Fibroblast of lung (primary cell): Measurements from ENCODE around the gene NQO1. TPM values are rescaled to one million over a fixed set of nuclear protein-coding genes. Genes with fewer than 3 reads are reported as not detected.

Experiments used
- DNase-seq, 2 donors: peaks; one replicate each; pipeline versions ENCODE4 v3.0.0 to v3.0.0-alpha.2; 2010; ENCODE audit warnings: low read depth in 2 of 2
- H2AFZ ChIP-seq: 2 replicates; pipeline ENCODE4 v1.5.1; 2012; ENCODE audit warnings: low read length, control low read depth, inconsistent platforms
- H3K27ac ChIP-seq: 2 replicates; pipeline ENCODE4 v1.5.1; 2011; ENCODE audit warnings: low read length, control low read depth; ENCODE audit not compliant: insufficient read depth
- H3K27me3 ChIP-seq: 2 replicates; pipeline ENCODE4 v1.5.1; 2011; ENCODE audit warnings: mild to moderate bottlenecking, low read length; ENCODE audit not compliant: control insufficient read depth, insufficient read depth
- H3K36me3 ChIP-seq: 2 replicates; pipeline ENCODE4 v1.5.1; 2011; ENCODE audit warnings: low read length; ENCODE audit not compliant: control insufficient read depth, insufficient read depth
- H3K4me1 ChIP-seq: 2 replicates; pipeline ENCODE4 v1.5.1; 2011; ENCODE audit warnings: low read length; ENCODE audit not compliant: control insufficient read depth, insufficient read depth; ENCODE audit errors: extremely low read depth
- H3K4me2 ChIP-seq: 2 replicates; pipeline ENCODE4 v1.5.1; 2011; ENCODE audit warnings: low read length, control low read depth; ENCODE audit not compliant: insufficient read depth; ENCODE audit errors: extremely low read depth
- H3K4me3 ChIP-seq, 4 experiments: fragments of 200-600 bp in 1 of 4; sonication (generic) in 1 of 4; replicated peaks in 1 of 4; 2 replicates each; pipeline ENCODE4 v1.5.1; 2011 to 2016; ENCODE audit warnings: low read length in 4 of 4, low read depth in 3 of 4, mild to moderate bottlenecking in 3 of 4, control low read depth in 2 of 4, inconsistent platforms in 1 of 4, mixed read lengths in 1 of 4; ENCODE audit not compliant: insufficient read depth in 1 of 4; ENCODE audit errors: control extremely low read depth in 1 of 4
- H3K79me2 ChIP-seq: 2 replicates; pipeline ENCODE4 v1.5.1; 2012; ENCODE audit warnings: mild to moderate bottlenecking, low read length, inconsistent platforms; ENCODE audit not compliant: control insufficient read depth, insufficient read depth
- H3K9ac ChIP-seq: 2 replicates; pipeline ENCODE4 v1.5.1; 2011; ENCODE audit warnings: mild to moderate bottlenecking, low read length, control low read depth; ENCODE audit not compliant: insufficient read depth
- H3K9me3 ChIP-seq: 2 replicates; pipeline ENCODE4 v1.5.1; 2012; ENCODE audit warnings: low read depth, low read length; ENCODE audit not compliant: control insufficient read depth, insufficient read depth
- H4K20me1 ChIP-seq: 2 replicates; pipeline ENCODE4 v1.5.1; 2011; ENCODE audit warnings: low read length; ENCODE audit not compliant: control insufficient read depth, insufficient read depth; ENCODE audit errors: extremely low read depth
- EZH2 ChIP-seq: IDR thresholded peaks from 2 replicates; pipeline ENCODE4 v1.5.1; 2012; ENCODE audit warnings: low read length, control low read depth, mild to moderate bottlenecking; ENCODE audit errors: missing control alignments
- polyA plus RNA-seq, 2 donors: library from polyadenylated mRNA; depleted of rRNA in 1 of 2; stranded (reverse) in 1 of 2; unstranded in 1 of 2; fragments of >200 nt; gene quantifications; 2 replicates each; pipeline ENCODE4 v1.2.1, GENCODE V29; 2011 to 2012; ENCODE audit warnings: missing spikeins in 1 of 2
- total RNA-seq: library from RNA; depleted of rRNA; stranded (reverse); fragments of >200 nt; gene quantifications from 2 replicates; pipeline ENCODE4 v1.2.1, GENCODE V29; 2014
- TF ChIP-seq, protein P1 (sequence below), 2 donors: IDR thresholded peaks in 1 of 2; conservative IDR thresholded peaks in 1 of 2; 1 replicate in 1 of 2; 2 replicates in 1 of 2; pipeline ENCODE4 v1.5.1; 2011 to 2012; ENCODE audit warnings: low read length in 2 of 2, control low read depth in 1 of 2, inconsistent platforms in 1 of 2, low read depth in 1 of 2, mild to moderate bottlenecking in 1 of 2

Gene NQO1
- total and polyA plus RNA-seq, 2 donors (not counting 1 experiment from before 2014, with no cell fraction given) = 583 to 779 TPM

DNA sequence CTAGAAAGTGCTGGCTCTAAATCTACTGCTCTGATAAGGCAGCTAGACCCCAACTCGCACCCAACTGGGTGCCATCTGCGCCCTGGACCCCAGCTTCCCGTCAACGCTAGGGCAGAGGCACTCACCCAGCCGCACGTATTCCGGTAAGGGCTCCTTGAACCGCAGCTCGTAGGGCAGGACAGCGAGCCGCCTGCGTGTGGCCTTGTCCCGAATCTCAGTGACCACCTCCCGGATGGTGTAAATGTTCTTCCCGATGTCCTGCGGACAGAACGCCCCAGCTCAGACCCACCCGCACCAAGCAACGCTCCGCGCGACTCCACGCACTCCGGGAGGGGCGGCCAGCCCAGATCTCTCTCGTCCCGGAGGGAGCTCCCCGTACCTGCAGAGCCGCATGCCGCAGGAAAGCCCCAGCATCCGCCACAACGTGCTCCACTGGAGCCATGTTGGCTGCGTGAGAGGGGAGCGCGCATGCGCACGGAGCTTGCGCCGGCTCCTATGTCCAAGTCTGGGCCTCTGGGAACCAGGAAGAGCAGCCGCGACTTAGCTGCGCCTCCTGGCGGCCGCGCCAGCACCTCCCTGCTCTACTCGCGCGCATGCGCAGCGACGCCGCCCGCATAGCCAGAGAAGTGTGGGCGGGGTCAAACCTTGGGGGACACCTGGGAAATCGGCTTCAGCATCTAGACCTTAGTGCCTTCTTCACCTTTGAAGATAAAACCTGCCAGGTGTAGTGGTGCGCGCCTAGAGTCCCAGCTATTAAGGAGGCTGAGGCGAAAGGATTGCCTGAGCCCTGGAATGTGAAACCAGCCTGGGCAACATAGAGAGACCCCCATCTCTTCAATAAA is 28.3 kb upstream of the NQO1 start, which contains the start of gene NOB1:
Gene NOB1 (minus strand): TSS at position 458 of the 842 bp plus-strand sequence. CDS start 16 bp downstream, at position 442.
- H3K27me3 ChIP-seq = no peaks in the 10 kb centered on the region
- peak within 1 kb of the TSS; percentile 98 for H2AFZ ChIP-seq
- peaks cover 33% of the 10 kb centered on the region for H3K79me2 ChIP-seq
- H3K9ac ChIP-seq = peak within 1 kb of the TSS; percentile 92
- H3K4me2 ChIP-seq = peak within 1 kb of the TSS; percentile 92
- peak within 1 kb of the TSS; percentile 81 to 100 (median 97) for H3K4me3 ChIP-seq
- H3K27ac ChIP-seq = peak within 1 kb of the TSS; percentile 79
- no peaks in the 10 kb centered on the region for H3K9me3 ChIP-seq
- H4K20me1 ChIP-seq = no peaks in the 10 kb centered on the region
- DNase-seq = peak; percentile 91 to 97
- H3K36me3 ChIP-seq = no peaks in the 10 kb centered on the region
- no peak for TF ChIP-seq EZH2
- TF ChIP-seq, protein P1, sequence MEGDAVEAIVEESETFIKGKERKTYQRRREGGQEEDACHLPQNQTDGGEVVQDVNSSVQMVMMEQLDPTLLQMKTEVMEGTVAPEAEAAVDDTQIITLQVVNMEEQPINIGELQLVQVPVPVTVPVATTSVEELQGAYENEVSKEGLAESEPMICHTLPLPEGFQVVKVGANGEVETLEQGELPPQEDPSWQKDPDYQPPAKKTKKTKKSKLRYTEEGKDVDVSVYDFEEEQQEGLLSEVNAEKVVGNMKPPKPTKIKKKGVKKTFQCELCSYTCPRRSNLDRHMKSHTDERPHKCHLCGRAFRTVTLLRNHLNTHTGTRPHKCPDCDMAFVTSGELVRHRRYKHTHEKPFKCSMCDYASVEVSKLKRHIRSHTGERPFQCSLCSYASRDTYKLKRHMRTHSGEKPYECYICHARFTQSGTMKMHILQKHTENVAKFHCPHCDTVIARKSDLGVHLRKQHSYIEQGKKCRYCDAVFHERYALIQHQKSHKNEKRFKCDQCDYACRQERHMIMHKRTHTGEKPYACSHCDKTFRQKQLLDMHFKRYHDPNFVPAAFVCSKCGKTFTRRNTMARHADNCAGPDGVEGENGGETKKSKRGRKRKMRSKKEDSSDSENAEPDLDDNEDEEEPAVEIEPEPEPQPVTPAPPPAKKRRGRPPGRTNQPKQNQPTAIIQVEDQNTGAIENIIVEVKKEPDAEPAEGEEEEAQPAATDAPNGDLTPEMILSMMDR (conservative IDR thresholded peaks at IDR 0.05 in 1 of 2, IDR thresholded peaks at IDR 0.05 in 1 of 2; ENCODE audit: low read depth in 1 of 2, low read length in 2 of 2) = peak; percentile 95
- H3K4me1 ChIP-seq = peaks cover 6% of the 10 kb centered on the region

DNA sequence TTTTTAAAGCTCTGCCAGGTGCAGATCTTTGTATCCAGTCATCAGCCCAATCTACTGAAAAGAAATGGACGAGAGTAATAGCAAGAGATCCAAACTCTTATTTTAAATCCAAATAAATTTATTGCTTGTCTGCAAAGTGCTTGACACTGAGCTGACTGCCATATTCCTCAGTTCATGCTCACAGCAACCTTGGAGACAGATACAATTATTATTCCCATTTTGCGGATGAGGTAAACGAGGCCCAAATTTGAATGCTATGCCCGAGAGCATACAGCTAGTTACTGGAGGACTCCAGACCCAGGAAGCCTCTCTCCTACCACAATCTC is 27.7 kb upstream of the NQO1 start:
- Histone ChIP-seq H3K79me2 (peaks cover 33% of the 10 kb centered on the region), H3K27me3 (no peaks in the 10 kb centered on the region), H3K4me2 (peak overlapping the region; percentile 92), H3K27ac (peak overlapping the region; percentile 79), H2AFZ (peak overlapping the region; percentile 98), H3K4me3 (peak overlapping the region; percentile 81 to 100 (median 97)), H3K36me3 (peaks cover 2% of the 10 kb centered on the region), H4K20me1 (no peaks in the 10 kb centered on the region), H3K4me1 (peaks cover 6% of the 10 kb centered on the region), H3K9ac (peak overlapping the region; percentile 92), H3K9me3 (no peaks in the 10 kb centered on the region)
- TF ChIP-seq, protein P1 (conservative IDR thresholded peaks at IDR 0.05 in 1 of 2, IDR thresholded peaks at IDR 0.05 in 1 of 2; ENCODE audit: low read depth in 1 of 2, low read length in 2 of 2) = no peak
- TF ChIP-seq EZH2 = no peak
- no peak for DNase-seq

DNA sequence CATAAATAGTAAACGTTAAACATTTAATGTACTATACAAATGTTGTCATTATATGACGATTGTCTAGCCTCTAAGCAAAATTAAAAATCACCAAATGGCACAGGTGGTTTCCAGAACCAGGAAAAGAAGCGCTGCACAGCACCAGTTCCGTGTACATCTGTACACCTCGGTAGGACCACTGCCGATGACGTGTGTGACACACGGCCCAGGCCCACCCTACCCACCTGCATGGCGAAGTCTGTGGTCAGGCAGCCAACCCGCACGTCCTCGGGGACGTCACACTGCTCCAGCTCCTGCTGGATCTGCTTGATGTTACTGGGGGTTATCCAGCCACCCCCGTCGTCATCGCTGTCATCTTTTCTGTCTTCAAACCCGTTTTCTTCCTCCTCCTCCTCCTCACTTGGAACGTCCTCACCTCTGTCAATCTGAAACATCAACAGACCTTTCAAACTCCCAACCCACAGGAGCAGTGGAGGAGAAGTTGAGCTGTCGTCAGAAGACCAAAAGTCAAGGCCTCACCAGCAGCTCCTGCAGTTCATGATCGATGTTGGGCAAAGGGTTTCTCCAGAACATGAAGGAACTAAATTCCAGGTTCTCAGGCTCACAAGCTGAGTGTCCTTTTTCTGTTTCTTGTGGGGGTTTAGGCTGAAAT is 22.5 kb upstream of the NQO1 start:
- TF ChIP-seq, protein P1 (conservative IDR thresholded peaks at IDR 0.05 in 1 of 2, IDR thresholded peaks at IDR 0.05 in 1 of 2; ENCODE audit: low read depth in 1 of 2, low read length in 2 of 2) = no peak
- no peak for TF ChIP-seq EZH2
- no peak for DNase-seq
- Histone ChIP-seq H3K9ac (no peak overlapping the region), H3K27me3 (no peaks in the 10 kb centered on the region), H3K27ac (no peak overlapping the region), H3K4me2 (no peak overlapping the region), H3K36me3 (peaks cover 35% of the 10 kb centered on the region), H2AFZ (no peak overlapping the region), H3K4me1 (peaks cover 4% of the 10 kb centered on the region), H4K20me1 (no peaks in the 10 kb centered on the region), H3K9me3 (no peaks in the 10 kb centered on the region), H3K4me3 (no peak overlapping the region), H3K79me2 (peaks cover 24% of the 10 kb centered on the region)
